ENCODE results near the gene SHISA8. TPM values are rescaled to one million over a fixed set of nuclear protein-coding genes. Genes with fewer than 3 reads are reported as not detected.

Gene SHISA8
- total RNA-seq, 1 experiment from 2014 or later: 2.4 TPM

GRCh38 chr22:41880653-41881052, 34.2 kb downstream of the SHISA8 start:
- H3K9me3 Mint-ChIP-seq: no peaks in the 10 kb centered on the region
- DNase-seq (ENCODE audit: low spot score) (no peak), ATAC-seq (no peak)
- no peak overlapping the region for H3K4me3 Mint-ChIP-seq
- no peaks in the 10 kb centered on the region for H3K27me3 Mint-ChIP-seq (ENCODE audit: low read depth)
- POLR2A ChIA-PET: interaction anchor here (0.6 kb wide), 1 partner anchor 213 kb away, joined by 4 read pairs; no protein-coding TSS in a partner anchor
- TF ChIP-seq GTF2I (CRISPR knock-in tag; conservative IDR thresholded peaks at IDR 0.05) (no peak), STAT6 (CRISPR knock-in tag; conservative IDR thresholded peaks at IDR 0.05; ENCODE audit: low read depth) (no peak), FOXP4 (CRISPR knock-in tag; IDR thresholded peaks at IDR 0.05) (no peak), CTCF (IDR thresholded peaks at IDR 0.05) (no peak), E2F1 (CRISPR knock-in tag; IDR thresholded peaks at IDR 0.05) (no peak), NFE2L1 (CRISPR knock-in tag; IDR thresholded peaks at IDR 0.05) (no peak)
- no peak overlapping the region for H3K27ac Mint-ChIP-seq
- H3K4me1 Mint-ChIP-seq: no peaks in the 10 kb centered on the region
- peaks cover 80% of the 10 kb centered on the region for H3K36me3 Mint-ChIP-seq
- CTCF ChIA-PET: interaction anchor here (1.2 kb wide), 2 partner anchors 45 to 183 kb away, joined by 3 to 7 read pairs; no protein-coding TSS in a partner anchor

- no peaks in the 10 kb centered on the region for H3K27me3 Mint-ChIP-seq (ENCODE audit: low read depth)
- no peak overlapping the region for H3K4me3 Mint-ChIP-seq
- peaks cover 72% of the 10 kb centered on the region for H3K36me3 Mint-ChIP-seq
- H3K27ac Mint-ChIP-seq: no peak overlapping the region
- TF ChIP-seq TP53 (CRISPR knock-in tag; IDR thresholded peaks at IDR 0.05) (no peak), JAZF1 (CRISPR knock-in tag; IDR thresholded peaks at IDR 0.05) (no peak), FOXP1 (CRISPR knock-in tag; IDR thresholded peaks at IDR 0.05; ENCODE audit: borderline replicate concordance) (no peak), NR3C1 (CRISPR knock-in tag; conservative IDR thresholded peaks at IDR 0.05; ENCODE audit: low read depth) (no peak)
- DNase-seq (ENCODE audit: low spot score): no peak
- ChIA-PET CTCF (no interaction called here), POLR2A (no interaction called here)
- no peak for ATAC-seq
- H3K9me3 Mint-ChIP-seq: no peaks in the 10 kb centered on the region
- H3K4me1 Mint-ChIP-seq: no peaks in the 10 kb centered on the region
These were observed 38.2 kb downstream of the SHISA8 start for GRCh38 chr22:41876675-41877074.

GRCh38 chr22:41876275-41876674, 38.6 kb downstream of the SHISA8 start:
- DNase-seq (ENCODE audit: low spot score) (no peak), ATAC-seq (no peak)
- Mint-ChIP-seq H3K4me1 (no peaks in the 10 kb centered on the region), H3K36me3 (peaks cover 70% of the 10 kb centered on the region), H3K9me3 (no peaks in the 10 kb centered on the region), H3K27ac (no peak overlapping the region), H3K4me3 (no peak overlapping the region), H3K27me3 (ENCODE audit: low read depth) (no peaks in the 10 kb centered on the region)
- ChIA-PET CTCF (no interaction called here), POLR2A (no interaction called here)
- no peak for TF ChIP-seq GABPB1 (CRISPR knock-in tag; IDR thresholded peaks at IDR 0.05)
- TF ChIP-seq PRDM15 (CRISPR knock-in tag; IDR thresholded peaks at IDR 0.05): no peak
- TF ChIP-seq ATF6 (CRISPR knock-in tag; IDR thresholded peaks at IDR 0.05): no peak
- no peak for TF ChIP-seq ZNF671 (CRISPR knock-in tag; IDR thresholded peaks at IDR 0.05)
- TF ChIP-seq TEAD1 (CRISPR knock-in tag; IDR thresholded peaks at IDR 0.05): no peak
- no peak for TF ChIP-seq ZNF281 (CRISPR knock-in tag; IDR thresholded peaks at IDR 0.05)
- TF ChIP-seq TP53 (CRISPR knock-in tag; IDR thresholded peaks at IDR 0.05): no peak

Measured in WTC11 (cell line).